ENCODE data around the gene FERMT2. TPM values are rescaled to one million over a fixed set of nuclear protein-coding genes. Genes with fewer than 3 reads are reported as not detected.

FERMT2 gene
- total RNA-seq, 2 donors from 2014 or later = 89.1 to 101 TPM

DNA sequence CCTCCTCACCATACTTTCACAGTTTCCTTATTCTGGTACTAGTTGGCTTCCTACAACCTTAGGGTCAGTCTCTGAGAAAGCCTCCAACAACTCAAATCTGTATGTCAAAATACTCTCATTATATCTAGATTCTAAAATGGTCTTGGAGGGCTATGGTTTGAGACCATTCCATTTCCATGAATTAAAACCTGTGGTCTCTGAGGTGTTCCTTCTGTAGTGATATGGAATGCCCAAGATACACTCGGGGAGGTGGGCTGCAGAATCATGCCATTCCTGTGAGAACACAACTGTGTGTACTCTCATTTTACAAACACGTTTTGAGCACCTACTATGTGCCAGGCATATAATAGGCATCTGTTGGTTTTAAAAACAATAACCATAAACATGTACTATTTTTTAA, 74.0 kb downstream of the FERMT2 start:
- Histone ChIP-seq H3K27ac (peak overlapping the region; percentile 9 to 58), H3K4me3 (no peak overlapping the region), H3K36me3 (peaks cover 78% of the 10 kb centered on the region), H3K9me3 (no peaks in the 10 kb centered on the region), H3K4me1 (peaks cover 0 to 33% of the 10 kb centered on the region in 2 donors), H3K27me3 (no peaks in the 10 kb centered on the region)
- TF ChIP-seq, protein P1, sequence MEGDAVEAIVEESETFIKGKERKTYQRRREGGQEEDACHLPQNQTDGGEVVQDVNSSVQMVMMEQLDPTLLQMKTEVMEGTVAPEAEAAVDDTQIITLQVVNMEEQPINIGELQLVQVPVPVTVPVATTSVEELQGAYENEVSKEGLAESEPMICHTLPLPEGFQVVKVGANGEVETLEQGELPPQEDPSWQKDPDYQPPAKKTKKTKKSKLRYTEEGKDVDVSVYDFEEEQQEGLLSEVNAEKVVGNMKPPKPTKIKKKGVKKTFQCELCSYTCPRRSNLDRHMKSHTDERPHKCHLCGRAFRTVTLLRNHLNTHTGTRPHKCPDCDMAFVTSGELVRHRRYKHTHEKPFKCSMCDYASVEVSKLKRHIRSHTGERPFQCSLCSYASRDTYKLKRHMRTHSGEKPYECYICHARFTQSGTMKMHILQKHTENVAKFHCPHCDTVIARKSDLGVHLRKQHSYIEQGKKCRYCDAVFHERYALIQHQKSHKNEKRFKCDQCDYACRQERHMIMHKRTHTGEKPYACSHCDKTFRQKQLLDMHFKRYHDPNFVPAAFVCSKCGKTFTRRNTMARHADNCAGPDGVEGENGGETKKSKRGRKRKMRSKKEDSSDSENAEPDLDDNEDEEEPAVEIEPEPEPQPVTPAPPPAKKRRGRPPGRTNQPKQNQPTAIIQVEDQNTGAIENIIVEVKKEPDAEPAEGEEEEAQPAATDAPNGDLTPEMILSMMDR (IDR thresholded peaks at IDR 0.05) = no peak
- DNase-seq (ENCODE audit: low spot score) = no peak

DNA sequence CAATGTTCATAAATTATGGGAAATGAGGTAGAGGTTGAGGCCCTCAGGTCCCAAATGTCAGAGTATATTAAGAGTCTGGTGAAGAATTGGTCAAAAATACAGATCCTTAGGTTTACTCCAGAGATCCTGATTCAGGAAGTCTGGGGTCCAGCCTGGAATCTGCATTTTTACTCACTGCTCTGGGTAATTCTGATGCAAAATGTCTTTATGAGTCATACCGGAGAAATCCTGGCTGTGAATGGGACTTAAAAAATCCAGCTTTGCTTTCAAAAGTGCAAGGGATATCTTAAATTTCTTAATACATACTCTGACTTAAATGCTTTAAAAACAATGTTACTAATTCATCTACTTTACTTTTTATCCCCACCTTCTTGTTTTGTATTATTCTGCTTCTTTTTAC, 74.5 kb downstream of the FERMT2 start:
- H3K9me3 ChIP-seq = no peaks in the 10 kb centered on the region
- no peak overlapping the region for H3K27ac ChIP-seq
- H3K36me3 ChIP-seq = peaks cover 83% of the 10 kb centered on the region
- TF ChIP-seq, protein P1 (IDR thresholded peaks at IDR 0.05) = no peak
- no peak for DNase-seq (ENCODE audit: low spot score)
- H3K27me3 ChIP-seq = no peaks in the 10 kb centered on the region
- H3K4me3 ChIP-seq = no peak overlapping the region
- peaks cover 0 to 33% of the 10 kb centered on the region in 2 donors for H3K4me1 ChIP-seq

DNA sequence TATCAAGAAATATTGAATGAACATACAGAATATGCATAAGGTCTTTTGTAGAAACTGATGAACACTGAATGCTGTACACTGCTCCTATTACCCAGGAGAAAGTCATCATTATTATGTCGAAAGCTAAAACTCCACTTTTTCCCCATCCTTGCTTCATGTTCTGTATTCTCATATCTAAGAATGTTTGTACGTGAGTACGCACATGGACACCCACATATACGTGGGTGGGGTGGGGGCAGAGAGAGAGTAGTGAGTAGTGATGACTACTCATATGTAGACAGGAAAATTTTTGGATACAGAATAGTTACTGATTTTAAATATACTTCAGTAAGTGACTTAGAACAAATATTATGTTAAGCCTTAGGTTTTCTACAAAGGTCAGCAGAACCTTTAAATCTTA, 75.1 kb downstream of the FERMT2 start:
- peaks cover 0 to 33% of the 10 kb centered on the region in 2 donors for H3K4me1 ChIP-seq
- H3K27ac ChIP-seq = no peak overlapping the region
- TF ChIP-seq, protein P1 (IDR thresholded peaks at IDR 0.05) = no peak
- no peaks in the 10 kb centered on the region for H3K27me3 ChIP-seq
- H3K4me3 ChIP-seq = no peak overlapping the region
- peaks cover 84% of the 10 kb centered on the region for H3K36me3 ChIP-seq
- H3K9me3 ChIP-seq = no peaks in the 10 kb centered on the region
- DNase-seq (ENCODE audit: low spot score) = no peak

DNA sequence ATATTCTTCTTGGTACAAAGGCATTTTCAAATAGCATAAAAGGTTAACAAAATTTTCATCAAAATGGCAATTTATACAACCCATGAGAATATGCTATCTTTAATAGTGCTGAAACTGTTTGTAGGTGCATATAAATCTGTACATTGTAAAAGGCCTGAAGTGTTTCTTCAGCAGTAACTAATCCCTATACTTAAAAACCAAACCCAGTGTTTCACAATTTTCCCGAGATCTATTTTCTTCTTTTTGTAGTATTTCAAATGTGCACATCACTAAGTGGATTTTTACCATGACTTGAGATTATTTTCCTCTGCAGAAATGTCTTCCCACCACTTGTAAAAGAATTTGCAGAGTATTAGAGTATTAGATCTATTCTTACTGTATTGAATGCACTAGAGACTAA, 76.5 kb downstream of the FERMT2 start:
- H3K4me1 ChIP-seq = peaks cover 0 to 21% of the 10 kb centered on the region in 2 donors

DNA sequence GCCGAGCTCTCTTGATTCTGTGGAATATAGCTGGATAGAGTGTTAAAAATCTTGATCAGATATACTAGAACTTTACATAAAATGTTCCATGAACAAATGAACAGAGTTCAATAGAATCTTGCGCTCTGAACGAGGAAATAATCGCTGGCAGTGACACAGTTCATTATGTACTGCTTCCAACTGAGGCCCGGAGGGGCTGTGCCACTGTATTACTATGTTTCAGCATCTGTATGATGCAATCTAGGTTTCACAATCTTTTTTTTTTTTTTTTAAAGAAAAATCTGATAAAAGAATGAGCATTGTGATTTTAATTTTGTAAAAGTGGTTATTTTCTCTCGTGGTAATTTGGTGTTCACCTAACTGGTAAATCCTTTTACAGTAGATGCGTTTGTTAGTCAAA, 77.2 kb downstream of the FERMT2 start:
- Histone ChIP-seq H3K4me1 (peaks cover 0 to 19% of the 10 kb centered on the region in 2 donors), H3K27ac (no peak overlapping the region), H3K36me3 (peaks cover 93% of the 10 kb centered on the region), H3K27me3 (no peaks in the 10 kb centered on the region), H3K4me3 (no peak overlapping the region), H3K9me3 (no peaks in the 10 kb centered on the region)
- TF ChIP-seq, protein P1 (IDR thresholded peaks at IDR 0.05) = no peak
- DNase-seq (ENCODE audit: low spot score) = no peak

More for the DNA sequence above, 76.5 kb downstream of the FERMT2 start:
- DNase-seq (ENCODE audit: low spot score) = no peak
- TF ChIP-seq, protein P1 (IDR thresholded peaks at IDR 0.05) = no peak
- no peaks in the 10 kb centered on the region for H3K9me3 ChIP-seq
- H3K27ac ChIP-seq = no peak overlapping the region
- no peaks in the 10 kb centered on the region for H3K27me3 ChIP-seq
- peaks cover 86% of the 10 kb centered on the region for H3K36me3 ChIP-seq
- no peak overlapping the region for H3K4me3 ChIP-seq

DNA sequence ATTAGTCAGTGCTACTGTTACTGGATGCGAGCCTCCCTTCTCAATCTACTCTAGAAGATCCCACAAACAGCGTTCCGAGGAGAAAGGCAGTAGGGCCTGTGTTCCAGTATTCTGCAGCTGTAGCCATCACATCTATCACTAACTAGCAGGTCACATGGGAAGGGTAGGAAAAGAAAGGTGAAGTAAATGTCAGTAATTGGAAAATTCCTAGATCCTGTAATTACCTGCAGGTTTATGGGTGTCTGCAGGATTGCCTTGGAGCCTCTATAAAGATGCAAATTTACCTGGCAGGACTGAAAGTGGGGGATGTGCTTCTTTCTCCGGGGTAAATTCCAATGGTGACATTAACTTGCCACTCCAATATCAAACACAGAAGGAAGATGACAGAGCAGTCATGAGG, 77.8 kb downstream of the FERMT2 start:
- TF ChIP-seq, protein P1 (IDR thresholded peaks at IDR 0.05) = no peak
- H3K27me3 ChIP-seq = no peaks in the 10 kb centered on the region
- H3K36me3 ChIP-seq = peaks cover 95% of the 10 kb centered on the region

More for the DNA sequence above, 77.8 kb downstream of the FERMT2 start:
- Histone ChIP-seq H3K9me3 (no peaks in the 10 kb centered on the region), H3K27ac (no peak overlapping the region), H3K4me3 (no peak overlapping the region), H3K4me1 (peaks cover 0 to 13% of the 10 kb centered on the region in 2 donors)
- no peak for DNase-seq (ENCODE audit: low spot score)
